ENCODE results near the gene PLEKHD1. TPM values are rescaled to one million over a fixed set of nuclear protein-coding genes. Genes with fewer than 3 reads are reported as not detected.

PLEKHD1 gene
- total and polyA plus RNA-seq, 2 donors (not counting 1 experiment from before 2014, with no cell fraction given) = 0.12 TPM

DNA sequence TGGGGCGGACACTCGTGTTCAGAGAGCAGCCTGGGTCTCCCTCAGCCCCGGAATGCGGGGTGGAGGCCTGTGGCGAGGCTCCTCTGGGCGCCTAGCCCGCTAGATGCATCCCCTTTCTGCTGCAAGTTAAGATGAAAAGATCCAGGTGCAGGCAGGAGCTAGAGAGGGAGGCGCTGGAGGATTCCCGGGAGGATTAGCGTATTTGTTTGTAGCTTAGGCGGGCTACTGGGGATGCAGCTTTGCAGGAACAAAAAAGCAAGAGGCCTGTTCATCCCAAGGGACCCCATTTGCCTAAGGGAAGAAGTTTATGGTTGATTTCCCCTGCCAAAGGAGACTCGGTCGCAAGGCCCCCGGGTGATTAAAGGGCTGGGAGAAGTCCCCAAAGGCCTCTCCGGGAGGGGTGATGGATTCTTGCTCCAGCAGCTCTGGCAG is 89.3 kb downstream of the PLEKHD1 start:
- 5% methylated on average over 14 of the region's 15 CpGs for WGBS (ENCODE audit: insufficient coverage)
- Histone ChIP-seq H3K9ac (ENCODE audit: low read length) (peak overlapping the region; percentile 65), H3K27me3 (replicated peaks in 1 of 4; ENCODE audit: control extremely low read depth in 1 of 4, control insufficient read depth in 3 of 4, insufficient read depth in 4 of 4, low read length in 3 of 4) (peaks cover 0 to 58% (median 27%) of the 10 kb centered on the region in 4 experiments), H3K4me3 (ENCODE audit: control extremely low read depth in 1 of 5, extremely low read depth in 1 of 5, insufficient read depth in 1 of 5, low read depth in 2 of 5, low read length in 4 of 5) (peak overlapping the region in 1 of 5 experiments; percentile 72), H3K9me3 (ENCODE audit: control extremely low read depth in 1 of 3, control insufficient read depth in 2 of 3, insufficient read depth in 1 of 3, low read length in 2 of 3) (peaks cover 0 to 8% (median 0%) of the 10 kb centered on the region in 3 donors), H4K20me1 (ENCODE audit: control insufficient read depth, insufficient read depth, low read length, poor library complexity, severe bottlenecking) (no peaks in the 10 kb centered on the region), H2AFZ (ENCODE audit: insufficient read depth, low read depth, low read length, poor library complexity, severe bottlenecking) (peak overlapping the region; percentile 87), H3K4me1 (ENCODE audit: control insufficient read depth in 2 of 2, insufficient read depth in 2 of 2, low read length in 2 of 2) (peaks cover 21 to 26% of the 10 kb centered on the region in 2 donors), H3K36me3 (replicated peaks in 1 of 2; ENCODE audit: control extremely low read depth in 1 of 2, control insufficient read depth in 1 of 2, extremely low read depth in 1 of 2, insufficient read depth in 2 of 2, low read length in 1 of 2) (no peaks in the 10 kb centered on the region), H3K4me2 (replicated peaks; ENCODE audit: low read depth, low read length, poor library complexity, severe bottlenecking) (peak overlapping the region; percentile 96), H3K79me2 (ENCODE audit: control insufficient read depth, insufficient read depth, low read length) (no peaks in the 10 kb centered on the region), H3K27ac (ENCODE audit: low read length in 2 of 2) (no peak overlapping the region)
- intact Hi-C loops (cut with micrococcal nuclease) = loop anchor here (1.0 to 5.0 kb wide), 3 partner anchors 112 to 445 kb away; no protein-coding TSS in a partner anchor
- DNase-seq (peak; percentile 39), ATAC-seq (ENCODE audit: low read depth) (no peak)
- TF ChIP-seq, protein P1, sequence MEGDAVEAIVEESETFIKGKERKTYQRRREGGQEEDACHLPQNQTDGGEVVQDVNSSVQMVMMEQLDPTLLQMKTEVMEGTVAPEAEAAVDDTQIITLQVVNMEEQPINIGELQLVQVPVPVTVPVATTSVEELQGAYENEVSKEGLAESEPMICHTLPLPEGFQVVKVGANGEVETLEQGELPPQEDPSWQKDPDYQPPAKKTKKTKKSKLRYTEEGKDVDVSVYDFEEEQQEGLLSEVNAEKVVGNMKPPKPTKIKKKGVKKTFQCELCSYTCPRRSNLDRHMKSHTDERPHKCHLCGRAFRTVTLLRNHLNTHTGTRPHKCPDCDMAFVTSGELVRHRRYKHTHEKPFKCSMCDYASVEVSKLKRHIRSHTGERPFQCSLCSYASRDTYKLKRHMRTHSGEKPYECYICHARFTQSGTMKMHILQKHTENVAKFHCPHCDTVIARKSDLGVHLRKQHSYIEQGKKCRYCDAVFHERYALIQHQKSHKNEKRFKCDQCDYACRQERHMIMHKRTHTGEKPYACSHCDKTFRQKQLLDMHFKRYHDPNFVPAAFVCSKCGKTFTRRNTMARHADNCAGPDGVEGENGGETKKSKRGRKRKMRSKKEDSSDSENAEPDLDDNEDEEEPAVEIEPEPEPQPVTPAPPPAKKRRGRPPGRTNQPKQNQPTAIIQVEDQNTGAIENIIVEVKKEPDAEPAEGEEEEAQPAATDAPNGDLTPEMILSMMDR (IDR thresholded peaks at IDR 0.05) = no peak
- TF ChIP-seq EZH2 (IDR thresholded peaks at IDR 0.05; ENCODE audit: borderline replicate concordance, insufficient read depth, low read depth, low read length, poor library complexity, severe bottlenecking) = no peak
- Mint-ChIP-seq H3K4me1 (peaks cover 12% of the 10 kb centered on the region), H3K27me3 (peaks cover 52% of the 10 kb centered on the region), H3K27ac (no peak overlapping the region), H3K4me3 (peak overlapping the region; percentile 84), H3K9me3 (ENCODE audit: insufficient read depth) (no peaks in the 10 kb centered on the region)
- ChIA-PET POLR2A (interaction anchor here (0.6 kb wide), 1 partner anchor 30 kb away, joined by 4 read pairs; no protein-coding TSS in a partner anchor), CTCF (interaction anchor here (0.6 to 8.7 kb wide), 15 partner anchors 12 to 443 kb away, joined by 3 to 102 read pairs (median 4); no protein-coding TSS in a partner anchor)

All from B cell (primary cell).